ENCODE measurements around the gene CCNY.

CCNY gene

GRCh38 chr10:35336084-35336831, at the start of gene CCNY:
Gene CCNY (plus strand): TSS chr10:35336509. CDS start chr10:35337054, 545 bp downstream.
- no peak for TF ChIP-seq CTCF (IDR thresholded peaks at IDR 0.05)

- no peak for TF ChIP-seq CTCF (IDR thresholded peaks at IDR 0.05)
These were observed 47.1 kb upstream of the CCNY start for GRCh38 chr10:35289198-35289597.

- no peak for TF ChIP-seq CTCF (IDR thresholded peaks at IDR 0.05)
These were observed 41.8 kb upstream of the CCNY start for GRCh38 chr10:35294506-35294905.

GRCh38 chr10:35299016-35299415, 37.3 kb upstream of the CCNY start:
- no peak for TF ChIP-seq CTCF (IDR thresholded peaks at IDR 0.05)

GRCh38 chr10:35300063-35300699, 36.1 kb upstream of the CCNY start:
- TF ChIP-seq CTCF (IDR thresholded peaks at IDR 0.05): no peak

- TF ChIP-seq CTCF (IDR thresholded peaks at IDR 0.05): no peak
These were observed 31.7 kb upstream of the CCNY start for GRCh38 chr10:35304649-35305048.

GRCh38 chr10:35306852-35307251, 29.5 kb upstream of the CCNY start:
- no peak for TF ChIP-seq CTCF (IDR thresholded peaks at IDR 0.05)

Measured in LNCAP (cell line).